ENCODE measurements around the gene GRIK4.

The GRIK4 gene

GRCh38 chr11:120566176-120566575, 54.6 kb downstream of the GRIK4 start:
- H3K4me1 ChIP-seq (ENCODE audit: insufficient read depth, low read length, severe bottlenecking) = no peaks in the 10 kb centered on the region
- H3K9ac ChIP-seq (ENCODE audit: low read length) = no peak overlapping the region
- no peaks in the 10 kb centered on the region for H3K79me2 ChIP-seq (ENCODE audit: insufficient read depth, low read length)
- H3K4me2 ChIP-seq (ENCODE audit: low read length) = no peak overlapping the region
- H2AFZ ChIP-seq (ENCODE audit: low read length) = no peak overlapping the region
- H3K27me3 ChIP-seq (ENCODE audit: insufficient read depth, low read length) = no peaks in the 10 kb centered on the region
- H4K20me1 ChIP-seq (ENCODE audit: insufficient read depth, low read length) = no peaks in the 10 kb centered on the region
- H3F3A ChIP-seq (ENCODE audit: insufficient read depth, low read length) = no peaks in the 10 kb centered on the region
- no peaks in the 10 kb centered on the region for H3K9me3 ChIP-seq (ENCODE audit: low read length)
- no peak overlapping the region for H3K4me3 ChIP-seq (ENCODE audit: low read depth, low read length, poor library complexity, severe bottlenecking)
- no peaks in the 10 kb centered on the region for H3K36me3 ChIP-seq (ENCODE audit: insufficient read depth, low read length)
- H3K27ac ChIP-seq (ENCODE audit: low read depth, low read length, poor library complexity, severe bottlenecking) = no peak overlapping the region
- no peaks in the 10 kb centered on the region for H3K9me2 ChIP-seq (ENCODE audit: low read depth, low read length)
- TF ChIP-seq EZH2 (IDR thresholded peaks at IDR 0.05; ENCODE audit: borderline replicate concordance, low read length) = no peak
- TF ChIP-seq CTCF (IDR thresholded peaks at IDR 0.05; ENCODE audit: low read length) = no peak

GRCh38 chr11:120568572-120569307, 57.2 kb downstream of the GRIK4 start:
- Histone ChIP-seq H3F3A (ENCODE audit: insufficient read depth, low read length) (no peaks in the 10 kb centered on the region), H3K9me2 (ENCODE audit: low read depth, low read length) (no peaks in the 10 kb centered on the region), H3K27ac (ENCODE audit: low read depth, low read length, poor library complexity, severe bottlenecking) (no peak overlapping the region), H3K4me1 (ENCODE audit: insufficient read depth, low read length, severe bottlenecking) (no peaks in the 10 kb centered on the region), H3K4me2 (ENCODE audit: low read length) (no peak overlapping the region), H3K9me3 (ENCODE audit: low read length) (no peaks in the 10 kb centered on the region), H3K79me2 (ENCODE audit: insufficient read depth, low read length) (no peaks in the 10 kb centered on the region), H3K27me3 (ENCODE audit: insufficient read depth, low read length) (no peaks in the 10 kb centered on the region), H3K36me3 (ENCODE audit: insufficient read depth, low read length) (no peaks in the 10 kb centered on the region), H2AFZ (ENCODE audit: low read length) (no peak overlapping the region), H3K9ac (ENCODE audit: low read length) (no peak overlapping the region), H3K4me3 (ENCODE audit: low read depth, low read length, poor library complexity, severe bottlenecking) (no peak overlapping the region), H4K20me1 (ENCODE audit: insufficient read depth, low read length) (no peaks in the 10 kb centered on the region)
- no peak for TF ChIP-seq EZH2 (IDR thresholded peaks at IDR 0.05; ENCODE audit: borderline replicate concordance, low read length)

GRCh38 chr11:120569861-120570260, 58.3 kb downstream of the GRIK4 start:
- H2AFZ ChIP-seq (ENCODE audit: low read length) = no peak overlapping the region
- TF ChIP-seq CTCF (IDR thresholded peaks at IDR 0.05; ENCODE audit: low read length) (no peak), EZH2 (IDR thresholded peaks at IDR 0.05; ENCODE audit: borderline replicate concordance, low read length) (no peak)
- H3K27ac ChIP-seq (ENCODE audit: low read depth, low read length, poor library complexity, severe bottlenecking) = no peak overlapping the region
- no peaks in the 10 kb centered on the region for H3K9me2 ChIP-seq (ENCODE audit: low read depth, low read length)
- no peak overlapping the region for H3K4me2 ChIP-seq (ENCODE audit: low read length)
- no peaks in the 10 kb centered on the region for H3F3A ChIP-seq (ENCODE audit: insufficient read depth, low read length)
- H3K36me3 ChIP-seq (ENCODE audit: insufficient read depth, low read length) = no peaks in the 10 kb centered on the region
- no peaks in the 10 kb centered on the region for H3K27me3 ChIP-seq (ENCODE audit: insufficient read depth, low read length)
- H3K4me1 ChIP-seq (ENCODE audit: insufficient read depth, low read length, severe bottlenecking) = no peaks in the 10 kb centered on the region
- H3K9me3 ChIP-seq (ENCODE audit: low read length) = no peaks in the 10 kb centered on the region
- H3K4me3 ChIP-seq (ENCODE audit: low read depth, low read length, poor library complexity, severe bottlenecking) = no peak overlapping the region
- no peak overlapping the region for H3K9ac ChIP-seq (ENCODE audit: low read length)
- H4K20me1 ChIP-seq (ENCODE audit: insufficient read depth, low read length) = no peaks in the 10 kb centered on the region
- no peaks in the 10 kb centered on the region for H3K79me2 ChIP-seq (ENCODE audit: insufficient read depth, low read length)

GRCh38 chr11:120571476-120571875, 59.9 kb downstream of the GRIK4 start:
- Histone ChIP-seq H3K4me3 (ENCODE audit: low read depth, low read length, poor library complexity, severe bottlenecking) (no peak overlapping the region), H3F3A (ENCODE audit: insufficient read depth, low read length) (no peaks in the 10 kb centered on the region), H3K9ac (ENCODE audit: low read length) (no peak overlapping the region), H3K79me2 (ENCODE audit: insufficient read depth, low read length) (no peaks in the 10 kb centered on the region), H3K36me3 (ENCODE audit: insufficient read depth, low read length) (no peaks in the 10 kb centered on the region), H3K9me3 (ENCODE audit: low read length) (no peaks in the 10 kb centered on the region), H3K9me2 (ENCODE audit: low read depth, low read length) (no peaks in the 10 kb centered on the region), H3K27ac (ENCODE audit: low read depth, low read length, poor library complexity, severe bottlenecking) (no peak overlapping the region), H2AFZ (ENCODE audit: low read length) (no peak overlapping the region), H3K27me3 (ENCODE audit: insufficient read depth, low read length) (no peaks in the 10 kb centered on the region), H4K20me1 (ENCODE audit: insufficient read depth, low read length) (no peaks in the 10 kb centered on the region), H3K4me1 (ENCODE audit: insufficient read depth, low read length, severe bottlenecking) (no peaks in the 10 kb centered on the region), H3K4me2 (ENCODE audit: low read length) (no peak overlapping the region)
- TF ChIP-seq CTCF (IDR thresholded peaks at IDR 0.05; ENCODE audit: low read length) (no peak), EZH2 (IDR thresholded peaks at IDR 0.05; ENCODE audit: borderline replicate concordance, low read length) (no peak)

Measured in OCI-LY1 (cell line).